ENCODE data around the gene DPM2.

DNA sequence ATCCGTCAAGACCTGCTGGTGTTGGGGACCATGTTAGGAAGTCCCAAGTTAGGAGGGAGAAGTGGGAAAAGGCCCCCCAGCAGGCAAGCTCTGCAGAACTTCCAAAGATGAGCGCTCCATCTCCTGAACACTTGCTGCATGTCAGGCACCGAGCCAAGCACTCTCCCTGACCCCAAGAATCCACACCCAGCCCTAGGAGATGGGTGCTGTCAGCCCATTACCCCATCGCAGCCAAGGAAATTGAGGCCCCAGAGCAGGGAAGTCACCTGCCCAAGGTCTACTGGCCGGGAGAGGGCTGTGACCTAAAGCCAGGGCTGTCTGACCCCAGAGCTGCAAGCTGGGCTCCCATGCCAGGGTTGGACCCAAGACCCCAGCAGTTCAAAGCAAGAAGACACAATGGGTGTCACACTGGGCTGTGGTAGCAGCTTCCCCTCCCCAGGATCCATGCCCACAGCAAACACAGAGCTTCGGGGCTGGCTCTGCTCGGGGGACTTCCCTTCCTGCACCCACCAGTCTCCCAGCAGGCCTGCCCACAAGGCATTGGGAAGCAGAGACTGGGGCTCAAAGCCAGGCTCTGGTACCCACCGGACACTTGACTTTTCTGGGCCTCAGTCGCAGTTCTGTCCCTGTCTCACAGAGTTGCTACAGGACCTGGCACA lies 29.6 kb upstream of the DPM2 start:
- TF ChIP-seq EP300 (IDR thresholded peaks at IDR 0.05; ENCODE audit: borderline replicate concordance): no peak
- TF ChIP-seq, protein P1, sequence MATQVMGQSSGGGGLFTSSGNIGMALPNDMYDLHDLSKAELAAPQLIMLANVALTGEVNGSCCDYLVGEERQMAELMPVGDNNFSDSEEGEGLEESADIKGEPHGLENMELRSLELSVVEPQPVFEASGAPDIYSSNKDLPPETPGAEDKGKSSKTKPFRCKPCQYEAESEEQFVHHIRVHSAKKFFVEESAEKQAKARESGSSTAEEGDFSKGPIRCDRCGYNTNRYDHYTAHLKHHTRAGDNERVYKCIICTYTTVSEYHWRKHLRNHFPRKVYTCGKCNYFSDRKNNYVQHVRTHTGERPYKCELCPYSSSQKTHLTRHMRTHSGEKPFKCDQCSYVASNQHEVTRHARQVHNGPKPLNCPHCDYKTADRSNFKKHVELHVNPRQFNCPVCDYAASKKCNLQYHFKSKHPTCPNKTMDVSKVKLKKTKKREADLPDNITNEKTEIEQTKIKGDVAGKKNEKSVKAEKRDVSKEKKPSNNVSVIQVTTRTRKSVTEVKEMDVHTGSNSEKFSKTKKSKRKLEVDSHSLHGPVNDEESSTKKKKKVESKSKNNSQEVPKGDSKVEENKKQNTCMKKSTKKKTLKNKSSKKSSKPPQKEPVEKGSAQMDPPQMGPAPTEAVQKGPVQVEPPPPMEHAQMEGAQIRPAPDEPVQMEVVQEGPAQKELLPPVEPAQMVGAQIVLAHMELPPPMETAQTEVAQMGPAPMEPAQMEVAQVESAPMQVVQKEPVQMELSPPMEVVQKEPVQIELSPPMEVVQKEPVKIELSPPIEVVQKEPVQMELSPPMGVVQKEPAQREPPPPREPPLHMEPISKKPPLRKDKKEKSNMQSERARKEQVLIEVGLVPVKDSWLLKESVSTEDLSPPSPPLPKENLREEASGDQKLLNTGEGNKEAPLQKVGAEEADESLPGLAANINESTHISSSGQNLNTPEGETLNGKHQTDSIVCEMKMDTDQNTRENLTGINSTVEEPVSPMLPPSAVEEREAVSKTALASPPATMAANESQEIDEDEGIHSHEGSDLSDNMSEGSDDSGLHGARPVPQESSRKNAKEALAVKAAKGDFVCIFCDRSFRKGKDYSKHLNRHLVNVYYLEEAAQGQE (IDR thresholded peaks at IDR 0.05; ENCODE audit: low read depth): no peak
- no peak for TF ChIP-seq FOXM1 (IDR thresholded peaks at IDR 0.05; ENCODE audit: borderline replicate concordance, low read depth)
- TF ChIP-seq TAF1 (IDR thresholded peaks at IDR 0.05; ENCODE audit: low read depth): no peak
- TF ChIP-seq YY1 (IDR thresholded peaks at IDR 0.05; ENCODE audit: low read depth): no peak
- TF ChIP-seq CEBPB (IDR thresholded peaks at IDR 0.05): no peak
- TF ChIP-seq NFIC (IDR thresholded peaks at IDR 0.05): no peak
- TF ChIP-seq ZBTB7A (IDR thresholded peaks at IDR 0.05; ENCODE audit: low read depth): no peak
